Left lung (tissue), 10 donors: ENCODE results near the gene C15orf61. TPM values are rescaled to one million over a fixed set of nuclear protein-coding genes. Genes with fewer than 3 reads are reported as not detected.

Experiments
- ATAC-seq: fragments of 200-7000 bp; cut with Tn5 transposase; one replicate; pipeline ENCODE4 v1.9.1; 2020; ENCODE audit warnings: moderate library complexity
- DNase-seq, 4 donors: peaks; one replicate each; pipeline ENCODE4 v3.0.0-alpha.2; 2013 to 2020
- H3K27ac ChIP-seq, 2 donors: fragments of 200-600 bp; sonication (generic) in 1 of 2; one replicate each; pipeline versions ENCODE4 v1.5.0 to v1.8.0; 2020 to 2021
- H3K27me3 ChIP-seq, 2 donors: fragments of 200-600 bp; sonication (generic) in 1 of 2; one replicate each; pipeline versions ENCODE4 v1.5.0 to v1.8.0; 2020 to 2021
- H3K36me3 ChIP-seq, 2 donors: fragments of 200-600 bp; sonication (generic) in 1 of 2; one replicate each; pipeline versions ENCODE4 v1.5.0 to v1.8.0; 2020 to 2021
- H3K4me1 ChIP-seq, 2 donors: fragments of 200-600 bp; one replicate each; pipeline ENCODE4 v1.8.0; 2021
- H3K4me3 ChIP-seq, 2 donors: fragments of 200-600 bp; sonication (generic) in 1 of 2; one replicate each; pipeline versions ENCODE4 v1.5.0 to v1.8.0; 2020 to 2021; ENCODE audit warnings: mild to moderate bottlenecking in 1 of 2
- H3K9me3 ChIP-seq, 2 donors: fragments of 200-600 bp; sonication (generic) in 1 of 2; one replicate each; pipeline versions ENCODE4 v1.5.0 to v1.8.0; 2020 to 2021
- intact Hi-C, 2 donors: fragments of 100-400 bp; cut with DNase I; formaldehyde crosslinking; loops; one replicate each; pipeline versions ENCODE4 v1.11.2 to v1.14.2; 2022
- polyA plus RNA-seq, 6 donors: library from polyadenylated mRNA; unstranded; fragments of 120-200 nt; gene quantifications; one replicate each; pipeline ENCODE4 v1.2.1, GENCODE V29; 2013; ENCODE audit not compliant: insufficient read length in 6 of 6
- total RNA-seq, 2 donors: library from RNA; stranded (reverse); fragmentation: NEBNext Ultra II Directional; extraction: Animal tissue kit (Norgen Biotek cat#: 25700); gene quantifications; one replicate each; pipeline ENCODE4 v1.2.1, GENCODE V29; 2021
- TF ChIP-seq, protein P1 (sequence below), 2 donors: fragments of 200-600 bp; sonication (generic) in 1 of 2; IDR thresholded peaks; one replicate each; pipeline versions ENCODE4 v1.5.0 to v1.8.0; 2021; ENCODE audit warnings: antibody characterized with exemption in 2 of 2
- donor health status: DM: no; HTN: yes; CAD: no.
- donor health status: DM: no; HTN: no; CAD: no.

The C15orf61 gene
- total and polyA plus RNA-seq, 8 donors, result 4.0 to 7.8 (median 6.4) TPM

DNA sequence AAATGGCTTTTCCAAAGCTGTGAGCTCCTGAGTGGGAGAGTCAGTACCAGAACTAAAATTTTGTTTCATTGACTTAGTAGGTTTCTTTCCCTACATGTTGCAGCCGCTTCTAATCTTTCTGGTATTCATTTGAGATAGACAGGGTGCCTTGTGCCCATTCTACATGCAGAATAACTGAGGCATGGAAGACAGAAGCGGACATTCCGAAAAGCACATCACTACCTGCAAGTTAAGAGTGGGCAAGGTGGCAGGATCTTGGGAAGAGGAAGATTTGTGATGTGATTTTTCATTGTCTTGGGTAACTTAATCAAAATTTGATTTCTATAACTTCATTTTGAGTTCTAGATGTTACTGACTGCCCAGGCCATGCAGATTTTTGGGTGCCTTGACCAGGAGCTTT, 23.5 kb downstream of the C15orf61 start:
- ATAC-seq (no peak), DNase-seq (no peak)
- H3K27me3 ChIP-seq, result no peaks in the 10 kb centered on the region
- no peaks in the 10 kb centered on the region for H3K9me3 ChIP-seq
- H3K4me3 ChIP-seq, result no peak overlapping the region
- TF ChIP-seq, protein P1, sequence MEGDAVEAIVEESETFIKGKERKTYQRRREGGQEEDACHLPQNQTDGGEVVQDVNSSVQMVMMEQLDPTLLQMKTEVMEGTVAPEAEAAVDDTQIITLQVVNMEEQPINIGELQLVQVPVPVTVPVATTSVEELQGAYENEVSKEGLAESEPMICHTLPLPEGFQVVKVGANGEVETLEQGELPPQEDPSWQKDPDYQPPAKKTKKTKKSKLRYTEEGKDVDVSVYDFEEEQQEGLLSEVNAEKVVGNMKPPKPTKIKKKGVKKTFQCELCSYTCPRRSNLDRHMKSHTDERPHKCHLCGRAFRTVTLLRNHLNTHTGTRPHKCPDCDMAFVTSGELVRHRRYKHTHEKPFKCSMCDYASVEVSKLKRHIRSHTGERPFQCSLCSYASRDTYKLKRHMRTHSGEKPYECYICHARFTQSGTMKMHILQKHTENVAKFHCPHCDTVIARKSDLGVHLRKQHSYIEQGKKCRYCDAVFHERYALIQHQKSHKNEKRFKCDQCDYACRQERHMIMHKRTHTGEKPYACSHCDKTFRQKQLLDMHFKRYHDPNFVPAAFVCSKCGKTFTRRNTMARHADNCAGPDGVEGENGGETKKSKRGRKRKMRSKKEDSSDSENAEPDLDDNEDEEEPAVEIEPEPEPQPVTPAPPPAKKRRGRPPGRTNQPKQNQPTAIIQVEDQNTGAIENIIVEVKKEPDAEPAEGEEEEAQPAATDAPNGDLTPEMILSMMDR (IDR thresholded peaks at IDR 0.05), result no peak
- H3K4me1 ChIP-seq, result peaks cover 18 to 45% of the 10 kb centered on the region in 2 donors
- H3K36me3 ChIP-seq, result peaks cover 0 to 13% of the 10 kb centered on the region in 2 donors
- intact Hi-C loops, result no loop called here
- H3K27ac ChIP-seq, result no peak overlapping the region

DNA sequence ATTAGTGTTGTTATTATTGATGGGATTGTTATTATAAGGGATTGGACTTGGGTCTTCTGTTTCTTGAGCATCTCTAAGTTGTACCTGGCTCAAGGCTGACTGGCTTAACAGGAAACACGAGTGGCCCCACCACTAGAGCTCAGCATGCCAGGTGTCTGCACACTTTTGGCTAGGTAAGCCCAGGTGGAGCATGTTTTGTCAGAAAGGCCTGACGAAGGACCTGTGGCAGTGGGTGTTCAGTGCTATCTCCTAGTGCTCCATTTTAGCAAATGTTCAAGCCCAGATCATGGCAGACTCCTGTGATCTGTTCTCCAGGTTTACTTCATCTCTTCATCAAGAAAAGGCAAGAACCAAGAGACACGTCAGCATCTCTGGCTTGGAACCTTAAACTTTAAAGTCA, 24.9 kb downstream of the C15orf61 start:
- intact Hi-C loops, result no loop called here
- TF ChIP-seq, protein P1 (IDR thresholded peaks at IDR 0.05), result no peak
- Histone ChIP-seq H3K27ac (no peak overlapping the region), H3K9me3 (no peaks in the 10 kb centered on the region), H3K36me3 (peaks cover 0 to 13% of the 10 kb centered on the region in 2 donors), H3K4me1 (peaks cover 17 to 41% of the 10 kb centered on the region in 2 donors), H3K4me3 (no peak overlapping the region), H3K27me3 (no peaks in the 10 kb centered on the region)
- no peak for DNase-seq
- ATAC-seq, result no peak

DNA sequence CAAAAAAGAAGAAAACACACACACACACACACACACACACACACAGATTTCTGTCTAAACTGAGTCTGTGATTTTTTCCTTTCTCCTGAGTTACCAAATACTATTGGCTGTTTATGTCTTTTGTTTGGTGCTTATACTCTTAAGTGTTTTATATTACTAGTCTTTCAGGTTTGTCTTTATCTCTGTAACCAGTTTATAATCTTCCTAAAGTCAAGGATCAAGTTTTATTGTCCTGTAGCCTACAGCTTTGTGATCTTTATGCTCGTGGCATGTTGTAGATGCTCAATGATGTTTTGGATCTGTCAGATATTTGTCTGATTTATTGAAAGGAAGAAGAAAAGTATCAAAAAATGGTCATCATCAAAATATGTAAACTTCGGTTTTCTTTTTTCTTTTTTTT, 26.1 kb downstream of the C15orf61 start:
- TF ChIP-seq, protein P1 (IDR thresholded peaks at IDR 0.05), result no peak
- ATAC-seq (no peak), DNase-seq (no peak)
- H3K9me3 ChIP-seq, result no peaks in the 10 kb centered on the region
- H3K27me3 ChIP-seq, result no peaks in the 10 kb centered on the region
- H3K4me1 ChIP-seq, result peaks cover 12 to 35% of the 10 kb centered on the region in 2 donors
- peaks cover 0 to 20% of the 10 kb centered on the region in 2 donors for H3K36me3 ChIP-seq
- intact Hi-C loops, result no loop called here
- no peak overlapping the region for H3K27ac ChIP-seq
- H3K4me3 ChIP-seq, result no peak overlapping the region

DNA sequence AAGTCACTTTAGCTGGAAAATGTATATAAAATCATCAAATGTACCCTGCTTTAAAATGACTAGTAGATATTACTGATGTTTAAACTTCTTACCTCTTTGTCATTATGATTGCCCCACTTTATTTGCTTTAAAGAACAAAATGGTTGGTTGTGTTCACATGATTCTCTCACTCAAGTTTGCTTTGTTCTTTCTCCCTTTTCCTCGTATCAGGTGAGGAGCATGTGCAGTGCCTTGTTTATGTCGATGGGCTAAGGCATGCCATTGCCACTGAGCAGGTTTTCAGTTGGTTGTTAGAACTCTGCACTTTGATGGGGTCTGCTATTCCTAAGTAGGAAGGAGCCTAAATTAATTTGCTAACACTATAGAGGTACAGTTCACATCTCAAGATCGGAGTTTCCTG, 26.9 kb downstream of the C15orf61 start:
- ATAC-seq, result no peak
- TF ChIP-seq, protein P1 (IDR thresholded peaks at IDR 0.05), result no peak

DNA sequence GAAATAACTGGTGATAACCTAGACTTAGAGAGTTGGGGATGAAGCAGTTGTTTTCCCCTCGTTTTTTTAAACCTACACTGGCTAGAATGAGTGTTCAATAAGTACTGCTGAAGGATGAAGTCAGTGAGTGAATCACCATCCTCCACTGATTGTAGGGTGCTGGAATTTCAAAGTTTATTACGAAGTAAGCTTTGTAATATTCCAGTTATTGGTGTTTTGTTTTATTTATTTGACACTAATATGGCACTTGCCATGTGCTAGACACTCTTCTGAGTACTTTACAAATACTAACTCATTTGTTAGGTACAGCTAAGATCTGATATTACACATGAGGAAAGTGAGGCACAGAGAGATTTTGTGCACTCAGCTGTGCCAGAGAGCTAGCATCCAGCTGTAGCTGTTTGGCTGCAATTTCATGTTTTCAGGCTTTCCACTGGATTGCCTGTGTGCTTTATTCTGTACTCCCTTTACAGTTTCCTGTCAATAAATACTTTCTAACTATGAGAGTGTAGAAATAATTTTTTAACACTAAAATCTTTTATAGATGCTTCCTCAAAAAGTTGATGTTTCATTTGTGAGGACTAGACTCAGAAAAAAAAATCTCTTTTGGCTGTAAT, 27.4 kb downstream of the C15orf61 start:
- no peaks in the 10 kb centered on the region for H3K9me3 ChIP-seq
- TF ChIP-seq, protein P1 (IDR thresholded peaks at IDR 0.05), result no peak
- DNase-seq, result no peak
- ATAC-seq, result peak; percentile 35
- peaks cover 0 to 26% of the 10 kb centered on the region in 2 donors for H3K36me3 ChIP-seq
- H3K4me1 ChIP-seq, result peaks cover 9 to 31% of the 10 kb centered on the region in 2 donors
- intact Hi-C loops, result no loop called here
- no peak overlapping the region for H3K4me3 ChIP-seq
- peak overlapping the region in 1 of 2 donors; percentile 3 for H3K27ac ChIP-seq
- H3K27me3 ChIP-seq, result no peaks in the 10 kb centered on the region

More for the DNA sequence above, 26.9 kb downstream of the C15orf61 start:
- intact Hi-C loops, result no loop called here
- DNase-seq, result no peak
- H3K9me3 ChIP-seq, result no peaks in the 10 kb centered on the region
- H3K27ac ChIP-seq, result peak overlapping the region in 1 of 2 donors; percentile 3
- no peaks in the 10 kb centered on the region for H3K27me3 ChIP-seq
- peaks cover 0 to 26% of the 10 kb centered on the region in 2 donors for H3K36me3 ChIP-seq
- no peak overlapping the region for H3K4me3 ChIP-seq
- H3K4me1 ChIP-seq, result peaks cover 12 to 35% of the 10 kb centered on the region in 2 donors
